HG03039 (cell line): ENCODE measurements around the gene NEUROD6.

Source experiments
- ATAC-seq: cut with Tn5 transposase; IDR thresholded peaks from one replicate; pipeline ENCODE4 v1.9.1; 2021; ENCODE audit warnings: mild to moderate bottlenecking, moderate library complexity; ENCODE audit not compliant: unreplicated experiment

The NEUROD6 gene

DNA sequence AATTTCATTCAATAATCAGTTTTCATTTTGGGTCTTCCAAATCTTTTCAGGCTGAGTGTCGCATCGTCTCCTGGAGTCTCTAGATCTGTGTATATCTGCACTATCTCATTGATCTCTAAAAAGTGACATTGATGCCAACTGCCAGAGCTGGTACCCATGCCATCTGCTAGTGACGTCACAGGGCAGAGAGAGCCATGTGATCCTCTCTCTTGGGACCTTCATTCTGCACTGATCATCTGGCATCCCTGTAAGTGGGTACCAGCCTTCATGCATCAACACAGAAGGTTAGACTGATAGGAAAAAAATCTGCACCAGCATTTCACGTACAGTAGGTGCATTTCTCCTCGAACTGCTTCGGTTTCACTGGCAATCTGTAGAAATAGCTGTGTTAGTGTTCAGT lies at the start of gene NEUROD6:
Gene NEUROD6, minus strand, starts transcription at position 124 of the 400 bp plus-strand sequence. CDS start 1,458 bp downstream, outside the sequence.
- ATAC-seq = no peak

DNA sequence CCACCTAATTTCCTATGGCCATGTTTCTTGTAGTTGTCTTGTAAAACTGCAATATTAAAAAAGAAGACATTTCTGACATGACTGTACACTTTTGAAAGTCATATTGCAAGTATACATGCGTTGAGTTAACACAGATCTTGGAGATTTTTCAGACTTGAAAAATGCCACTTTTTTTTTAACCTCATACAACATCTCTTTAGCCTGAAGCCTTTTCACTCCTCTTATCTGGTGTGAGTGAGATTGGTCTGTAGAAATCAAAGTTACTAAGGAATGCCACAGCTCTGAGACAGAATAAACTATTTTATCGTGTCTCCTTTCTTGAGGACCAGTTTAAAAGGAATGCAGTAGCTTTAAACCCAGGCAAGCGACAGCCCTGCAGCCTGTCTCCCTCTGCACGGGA lies 43.9 kb upstream of the NEUROD6 start:
- no peak for ATAC-seq

DNA sequence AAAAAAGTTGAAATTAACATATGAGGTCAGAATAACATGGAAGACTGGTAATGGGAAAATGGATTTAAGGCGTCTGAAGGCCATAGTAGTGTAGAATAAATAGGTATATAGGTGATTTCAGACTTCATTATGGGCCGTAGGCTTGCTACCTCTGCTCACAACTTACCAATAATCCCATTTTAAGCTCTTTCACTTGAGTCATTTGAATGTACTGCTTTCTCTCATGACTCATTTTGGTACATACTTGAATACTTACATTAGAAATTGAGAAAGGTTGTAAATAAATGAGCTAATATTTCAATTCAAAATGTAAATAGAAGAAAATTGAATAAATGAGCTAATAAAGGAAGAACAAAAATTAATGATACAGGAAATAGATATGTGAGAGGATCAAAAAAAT lies 42.2 kb upstream of the NEUROD6 start:
- ATAC-seq = no peak

DNA sequence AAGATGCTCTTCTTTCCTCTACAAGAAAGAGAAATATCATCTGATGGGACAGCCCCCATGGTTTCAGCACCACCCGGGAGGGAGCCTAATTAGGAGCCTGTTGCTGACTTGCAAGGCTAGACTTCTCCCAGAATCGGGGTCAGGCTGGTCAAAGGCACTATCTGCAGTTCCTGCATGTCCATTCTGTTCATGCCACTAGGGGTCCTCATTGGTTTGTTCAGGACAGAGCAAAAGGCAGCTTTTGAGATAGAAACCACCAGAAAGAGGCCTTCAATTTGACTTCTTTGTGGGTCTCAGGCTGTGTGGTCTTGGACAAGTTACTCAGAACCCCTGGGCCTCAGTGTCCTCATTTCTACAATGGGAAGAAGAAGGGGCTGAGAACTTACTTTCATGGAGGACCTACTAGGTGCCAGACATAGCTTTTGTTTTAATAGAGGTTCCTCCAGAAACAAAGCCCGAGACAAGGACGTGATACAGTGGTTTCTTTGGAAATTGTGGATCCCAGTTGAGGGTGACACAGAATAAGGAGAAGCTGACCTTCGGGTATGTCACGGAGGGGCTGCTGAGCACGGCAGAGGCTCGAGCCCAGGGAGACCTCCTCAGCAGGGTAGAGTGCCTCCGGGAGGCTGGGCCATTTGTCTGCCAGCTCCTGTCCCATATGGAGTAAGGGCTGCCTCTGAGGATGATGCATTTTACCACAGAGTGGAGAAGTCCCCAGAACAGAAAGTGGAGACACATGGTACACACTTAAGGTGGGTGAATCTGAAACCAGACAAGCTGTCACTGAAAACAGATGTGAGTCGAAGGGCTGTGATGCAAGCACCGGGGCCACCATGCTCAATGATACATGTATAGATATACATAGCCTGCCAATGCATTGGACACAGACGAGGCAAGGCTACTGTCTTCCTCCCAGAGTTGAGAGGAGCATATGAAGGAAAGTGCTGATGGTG lies 33.1 kb upstream of the NEUROD6 start:
- ATAC-seq = peak; percentile 64

DNA sequence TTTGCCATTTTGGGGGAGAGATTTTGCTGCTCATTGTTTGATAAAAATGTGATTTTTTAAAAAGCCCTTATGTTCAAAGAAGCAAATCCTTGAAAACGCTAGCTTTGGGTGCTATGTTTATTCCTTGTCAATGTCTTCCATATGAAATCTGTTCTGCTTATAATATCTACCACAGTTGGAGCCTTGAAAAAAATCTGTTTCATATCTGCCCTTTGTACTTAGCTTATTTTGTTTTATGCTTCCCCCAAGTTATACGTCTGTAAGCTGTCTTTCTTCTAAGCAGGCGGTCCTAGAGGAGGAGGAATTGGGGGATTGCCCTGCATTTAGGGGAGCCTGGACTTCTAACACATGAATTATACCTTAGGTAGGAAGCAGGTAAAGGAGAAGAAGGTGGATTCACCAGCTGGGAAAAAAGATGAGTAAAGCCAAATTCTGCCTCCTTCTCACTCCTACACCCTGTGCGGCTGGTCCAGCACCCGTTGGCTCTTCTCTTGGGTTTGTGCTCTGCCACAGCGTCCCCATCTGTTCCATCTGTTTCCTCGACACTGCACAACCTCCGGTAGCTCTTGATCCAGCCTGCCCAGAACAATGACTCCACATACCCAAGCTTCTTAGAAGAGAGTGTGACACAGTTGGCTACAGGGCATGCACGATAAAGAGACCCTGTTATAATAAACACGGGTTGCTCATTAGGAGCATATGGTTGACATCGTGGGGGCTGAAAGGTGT lies 31.9 kb upstream of the NEUROD6 start:
- no peak for ATAC-seq

DNA sequence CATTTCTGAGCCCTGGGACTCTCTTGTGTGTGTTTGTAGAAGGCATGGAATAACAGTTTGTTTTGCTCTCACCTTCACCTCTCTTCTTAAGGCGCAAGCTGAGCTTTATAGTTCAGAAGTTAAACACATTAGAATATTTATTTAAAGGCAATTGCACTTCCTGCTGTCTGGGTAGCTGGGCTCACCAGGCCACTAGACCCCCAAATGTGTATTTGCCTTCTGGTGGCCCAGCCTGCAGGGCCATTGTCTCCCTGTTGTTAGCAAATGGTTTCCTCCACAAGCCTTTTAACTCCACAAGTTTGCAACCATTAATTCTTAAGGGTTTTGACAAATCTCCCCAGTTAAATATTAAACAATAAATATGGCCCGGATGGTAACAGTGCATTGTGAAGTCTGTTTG lies 31.1 kb upstream of the NEUROD6 start:
- ATAC-seq = no peak

DNA sequence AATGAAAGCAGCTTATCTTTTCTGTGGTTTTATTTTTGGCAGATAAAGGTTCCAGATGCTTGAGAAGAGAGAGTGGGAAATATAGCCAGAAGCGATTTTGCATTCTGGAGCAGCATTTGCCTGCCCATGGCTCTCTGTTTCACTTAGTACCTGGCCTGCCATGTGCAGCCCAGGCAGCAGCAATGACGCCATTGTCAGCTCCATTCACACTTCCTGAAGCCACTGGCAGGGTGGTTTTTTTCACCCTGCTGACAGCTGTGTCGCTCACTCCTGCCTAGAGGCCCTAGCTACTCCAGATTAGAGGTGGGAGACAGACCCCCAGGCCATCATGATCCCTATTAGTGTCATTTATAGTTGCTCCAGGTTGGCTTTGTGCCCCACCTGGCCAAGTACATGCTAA lies 30.1 kb upstream of the NEUROD6 start:
- ATAC-seq = no peak

DNA sequence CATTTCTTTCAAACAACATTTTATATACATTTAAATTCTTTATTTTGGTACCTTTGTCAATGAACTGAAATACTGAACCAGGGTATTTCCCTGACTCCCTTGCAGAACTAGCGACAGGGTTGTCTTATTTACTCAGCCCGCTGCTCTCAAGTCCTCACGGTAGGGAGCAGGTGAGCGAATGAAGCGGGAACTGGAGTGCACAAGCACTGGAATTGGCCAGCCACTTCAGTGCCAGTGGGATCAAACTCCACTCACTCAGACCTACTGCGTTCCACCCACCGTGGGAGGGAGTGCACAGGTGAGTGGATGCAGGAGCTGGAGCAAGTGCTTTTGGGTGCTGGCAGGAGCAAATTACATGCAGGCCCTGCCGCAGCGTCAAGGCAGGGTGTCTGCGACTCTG lies 28.1 kb upstream of the NEUROD6 start:
- ATAC-seq = no peak

DNA sequence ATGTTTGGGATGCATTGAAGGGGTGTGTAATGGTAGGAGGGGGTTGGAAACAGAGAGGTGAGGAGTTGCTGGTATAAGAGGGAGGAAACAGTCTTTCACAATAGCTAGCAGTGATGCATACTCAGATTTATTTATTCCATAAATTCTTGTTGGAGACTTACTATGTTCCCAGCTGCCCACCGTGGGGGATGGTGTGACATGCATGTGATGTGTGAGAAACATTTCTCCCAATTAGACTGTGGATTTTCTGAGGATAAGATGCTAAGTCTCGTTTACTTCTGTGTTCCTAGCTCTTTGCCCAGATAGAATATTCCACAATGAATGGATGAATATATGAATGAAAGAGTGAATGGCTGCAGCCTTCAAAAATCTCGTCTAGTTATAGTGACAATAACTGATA lies 23.0 kb upstream of the NEUROD6 start:
- ATAC-seq = no peak

DNA sequence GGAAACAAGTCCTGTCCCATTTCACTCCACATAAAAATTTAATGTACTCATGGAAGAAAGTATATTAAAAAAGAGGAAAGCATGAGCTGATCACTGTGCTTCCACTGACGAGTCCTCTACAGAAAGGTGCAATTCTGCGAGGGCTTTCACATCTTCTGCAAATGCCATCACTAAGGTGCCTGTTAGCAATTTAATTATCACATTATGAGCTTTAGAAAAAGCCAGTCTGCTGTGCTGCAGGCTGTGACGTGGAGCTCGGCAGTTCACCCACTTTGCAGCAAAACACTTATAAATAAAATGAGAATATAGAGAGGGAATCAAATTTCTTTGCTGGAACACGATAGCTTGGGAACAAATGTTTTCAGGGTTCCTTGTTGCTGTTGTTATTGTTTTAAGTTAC lies 22.5 kb upstream of the NEUROD6 start:
- ATAC-seq = no peak

DNA sequence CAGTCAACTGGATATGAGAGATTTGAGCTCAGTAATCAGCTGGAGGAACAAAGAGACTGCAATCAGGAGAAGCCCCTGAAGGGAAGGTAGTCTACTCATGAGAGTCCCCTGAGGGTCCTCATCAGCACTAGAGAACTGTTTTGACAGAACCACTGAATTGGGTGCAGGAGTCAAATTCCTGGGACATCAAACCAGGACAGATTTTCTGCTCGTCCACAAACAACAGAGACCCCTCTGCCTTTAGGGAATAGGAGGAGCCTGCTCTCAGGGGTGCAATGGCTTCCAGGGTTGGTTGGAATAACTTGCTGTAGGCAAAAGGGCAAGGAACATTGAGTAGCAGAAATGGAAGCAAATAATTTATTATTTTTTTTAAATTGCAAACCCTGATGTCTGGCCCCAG lies 21.9 kb upstream of the NEUROD6 start:
- no peak for ATAC-seq

DNA sequence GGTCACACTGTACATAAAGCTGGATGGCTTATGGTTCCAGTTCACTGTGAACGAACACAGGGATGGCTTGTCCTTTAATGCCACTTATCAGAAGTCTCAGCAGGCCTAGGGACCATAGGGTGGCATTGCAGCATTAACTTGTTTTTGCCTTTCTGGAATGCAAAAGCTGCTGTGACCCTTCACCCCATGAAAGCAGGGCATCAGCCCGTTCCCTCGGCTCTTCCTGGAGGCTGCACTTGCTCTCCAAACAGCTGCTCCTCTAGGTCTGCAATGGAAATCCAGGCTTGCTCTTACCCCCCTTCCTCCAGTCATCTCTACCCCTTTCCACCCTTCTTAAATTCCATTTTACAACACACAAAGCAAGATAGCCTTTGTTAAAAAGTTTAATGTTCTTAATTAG lies 17.9 kb upstream of the NEUROD6 start:
- ATAC-seq = no peak

DNA sequence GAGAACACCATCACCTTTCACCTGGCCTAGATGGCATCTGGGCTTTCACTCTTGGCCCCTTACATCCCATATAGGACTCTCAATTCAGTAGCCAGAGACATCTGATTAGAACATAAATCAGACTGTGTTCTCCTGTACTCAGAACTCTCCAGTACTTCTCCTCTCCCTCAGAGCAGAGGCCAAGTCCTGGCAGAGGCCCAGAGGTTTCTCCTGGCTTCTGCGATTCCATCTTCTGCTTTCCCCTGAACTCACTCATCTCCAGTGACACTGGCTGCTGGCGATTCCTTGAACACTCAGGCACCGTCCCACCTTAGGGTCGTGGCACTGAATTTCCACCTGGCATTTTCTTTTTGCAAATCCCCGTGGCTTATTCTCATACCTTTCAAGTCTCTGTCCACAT lies 4.9 kb upstream of the NEUROD6 start:
- no peak for ATAC-seq

DNA sequence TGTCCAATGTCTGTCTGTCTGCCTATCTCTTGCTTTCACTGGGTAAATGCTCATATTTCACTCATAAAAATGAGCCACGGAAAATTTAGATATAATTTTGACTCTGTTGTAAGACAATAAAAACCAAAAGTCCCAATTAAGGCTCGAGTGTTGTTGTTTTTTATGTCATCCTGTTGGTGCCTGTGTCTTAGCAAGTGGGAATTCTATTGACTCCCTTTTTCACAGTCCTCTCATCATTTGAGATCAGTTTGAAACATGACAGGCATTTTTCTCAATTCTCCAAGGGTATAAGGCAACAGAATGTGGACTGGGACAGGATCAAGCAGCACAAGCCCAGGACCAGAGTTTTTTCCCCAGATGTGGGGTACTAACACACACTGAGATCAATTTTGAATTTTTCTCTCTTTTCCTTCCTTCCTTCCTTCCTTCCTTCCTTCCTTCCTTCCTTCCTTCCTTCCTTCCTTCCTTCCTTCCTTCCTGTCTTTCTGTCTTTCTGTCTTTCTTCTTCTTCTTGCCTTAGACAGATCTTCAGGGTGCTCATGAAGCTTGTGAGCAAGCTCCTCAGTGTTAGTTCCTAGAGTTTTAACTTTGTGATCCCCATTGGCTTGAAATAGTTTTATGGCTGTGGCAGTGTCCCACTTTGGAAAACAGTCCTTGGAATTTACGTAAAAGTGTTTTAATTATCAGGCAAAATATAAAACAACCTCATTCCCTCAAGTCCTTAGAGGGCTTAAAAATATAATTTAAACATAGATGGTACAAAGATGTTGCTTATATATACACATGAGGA lies 3.2 kb upstream of the NEUROD6 start:
- no peak for ATAC-seq

DNA sequence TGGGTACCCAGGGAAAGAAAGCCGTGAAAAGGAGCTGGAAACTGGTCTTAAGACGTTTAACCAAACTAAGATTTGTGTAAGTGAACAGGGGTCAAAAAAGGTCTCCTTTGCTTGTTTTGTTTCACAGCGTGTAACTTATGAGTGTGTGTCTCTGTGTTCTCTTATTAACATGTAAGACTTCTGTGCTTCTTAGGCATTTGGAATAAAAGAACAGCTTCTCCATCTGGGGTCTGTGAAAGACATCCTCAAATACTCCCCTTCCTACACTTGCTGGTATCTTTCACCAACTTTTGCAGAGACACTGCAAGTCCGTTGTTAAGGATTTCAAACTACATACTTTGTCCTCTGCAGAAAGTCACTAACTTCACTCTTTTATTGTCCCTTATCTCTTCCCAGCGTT lies 615 bp upstream of the NEUROD6 start:
- no peak for ATAC-seq

DNA sequence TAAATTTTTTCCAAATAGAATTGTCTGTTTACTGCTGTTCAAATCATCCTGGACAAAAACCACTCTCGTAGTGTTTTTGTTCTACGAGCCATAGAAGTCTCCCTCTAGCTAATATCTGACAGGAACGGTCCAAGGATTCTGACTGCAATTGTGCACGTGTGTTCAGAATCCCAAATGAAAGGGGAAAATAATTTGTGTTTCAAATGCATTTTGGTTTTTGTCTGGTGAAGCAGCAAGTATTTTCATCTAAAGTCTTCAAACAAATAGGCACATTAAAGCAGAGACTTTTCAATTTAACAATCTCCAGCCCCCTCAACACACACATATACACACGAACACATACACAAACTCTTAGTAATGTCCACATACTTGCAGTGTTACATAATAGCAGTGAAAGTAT lies 475 bp downstream of the NEUROD6 start:
- no peak for ATAC-seq

DNA sequence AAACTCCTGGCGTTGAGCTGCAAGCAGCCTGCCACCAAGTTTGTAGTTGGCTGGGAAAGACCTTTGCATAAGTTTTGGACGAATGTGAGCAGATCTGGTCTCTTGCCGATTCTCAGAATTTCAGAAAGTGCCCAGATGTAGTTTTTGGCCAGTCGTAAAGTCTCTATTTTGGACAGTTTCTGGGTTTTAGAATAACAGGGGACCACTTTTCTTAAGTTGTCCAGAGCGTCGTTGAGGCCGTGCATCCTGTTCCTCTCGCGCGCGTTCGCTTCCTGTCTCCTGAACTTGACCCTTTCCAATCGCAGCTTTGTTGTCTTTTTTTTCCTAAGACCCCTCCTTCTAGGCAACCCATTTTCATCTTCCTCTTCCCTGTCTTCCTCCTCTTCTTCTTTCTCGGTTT lies 1.8 kb downstream of the NEUROD6 start:
- ATAC-seq = no peak

DNA sequence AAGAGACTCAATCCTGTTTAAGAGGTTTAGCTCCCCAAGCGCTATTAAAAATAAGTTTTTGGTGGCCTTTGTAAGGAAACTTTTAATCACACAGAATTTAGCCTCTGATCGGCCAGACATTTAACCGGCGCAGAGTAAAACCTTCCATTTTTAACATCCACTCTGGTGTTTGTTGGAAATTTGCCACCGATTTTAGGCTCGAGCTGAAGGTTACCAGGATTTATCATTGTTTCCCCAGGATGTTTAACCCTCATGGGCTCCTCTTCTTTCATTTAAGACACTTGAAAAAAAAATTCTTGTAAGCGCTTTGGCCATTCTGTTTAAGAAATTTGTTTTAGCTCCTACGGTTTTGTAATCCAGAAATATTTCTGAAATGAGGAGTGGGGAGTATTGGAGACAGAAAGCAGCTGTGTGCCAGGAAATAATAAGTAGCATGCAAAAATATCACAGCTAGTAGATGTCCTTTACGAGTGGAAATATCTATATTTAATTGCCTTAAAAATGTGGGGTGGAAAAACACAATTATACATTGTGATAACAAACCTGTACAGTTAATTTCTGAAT lies 3.4 kb downstream of the NEUROD6 start:
- ATAC-seq = no peak

DNA sequence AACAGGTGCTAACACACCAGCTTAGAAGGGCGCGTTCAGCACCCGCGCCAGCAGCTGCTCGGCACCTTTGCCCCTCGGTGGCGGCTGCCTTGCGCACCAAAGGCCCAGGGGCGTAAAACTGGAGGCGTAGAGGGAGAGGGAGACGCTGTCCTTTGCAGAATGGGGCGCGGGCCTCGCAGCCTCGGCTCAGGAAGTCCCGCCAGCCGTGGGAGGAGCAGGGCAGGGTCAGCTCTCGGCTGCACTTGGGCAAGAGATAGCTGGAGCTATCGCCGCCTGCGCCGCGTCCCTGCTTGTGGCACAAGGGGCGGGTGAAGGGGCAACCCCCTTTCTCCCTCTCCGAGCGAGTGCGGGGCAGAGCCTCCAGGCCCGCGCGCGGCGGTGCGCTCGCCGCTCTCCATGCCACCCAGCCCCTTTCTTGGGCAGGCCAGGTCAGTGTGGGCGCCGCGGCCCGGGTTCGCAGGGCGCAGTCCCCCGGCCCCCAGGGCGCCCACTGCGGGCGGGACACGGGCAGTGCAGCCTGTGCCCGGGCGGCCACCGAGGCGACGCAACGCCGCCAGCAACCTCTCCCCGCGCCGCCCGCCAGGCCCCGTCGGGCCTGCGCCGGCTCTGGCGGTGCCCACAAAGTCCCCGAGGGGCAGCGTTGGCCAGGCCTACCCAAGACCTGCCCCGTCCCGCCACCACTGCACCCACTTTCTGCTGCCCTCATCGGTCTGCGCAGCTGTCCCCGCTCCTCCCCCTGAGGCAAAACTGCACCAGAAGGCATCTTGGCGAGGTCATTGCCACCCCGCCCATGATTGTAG lies 4.1 kb downstream of the NEUROD6 start:
- no peak for ATAC-seq

DNA sequence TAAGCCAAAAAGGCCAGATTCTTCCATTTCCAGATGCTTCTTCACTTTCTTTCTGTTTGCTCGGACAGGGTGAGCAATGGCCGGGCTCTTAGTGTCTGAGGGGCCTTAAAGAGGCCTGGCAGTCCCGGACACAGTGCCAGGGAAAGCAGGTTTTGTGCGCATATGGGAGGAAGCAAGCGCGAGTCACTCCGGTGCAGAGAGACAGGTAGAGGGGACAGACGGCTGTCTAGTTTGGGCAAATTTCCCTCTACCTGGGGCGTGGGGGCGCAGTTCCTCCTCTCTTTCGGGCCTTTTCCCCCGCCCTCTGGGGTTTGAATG lies 4.7 kb downstream of the NEUROD6 start:
- no peak for ATAC-seq
